CMK (cell line): ENCODE measurements around the gene ALDH18A1.
A peak's percentile ranks its signal among the peaks of the same experiment; 100 is the strongest.
"Not testable (repeated sequence)": the region's sequence is repeated elsewhere in the genome, so short reads cannot be mapped to it uniquely, and the experiment has no call there.

ENCODE experiments used
- DNase-seq: peaks from one replicate; pipeline ENCODE4 v3.0.0-alpha.2; 2010; ENCODE audit warnings: low read depth

ALDH18A1 gene

DNA sequence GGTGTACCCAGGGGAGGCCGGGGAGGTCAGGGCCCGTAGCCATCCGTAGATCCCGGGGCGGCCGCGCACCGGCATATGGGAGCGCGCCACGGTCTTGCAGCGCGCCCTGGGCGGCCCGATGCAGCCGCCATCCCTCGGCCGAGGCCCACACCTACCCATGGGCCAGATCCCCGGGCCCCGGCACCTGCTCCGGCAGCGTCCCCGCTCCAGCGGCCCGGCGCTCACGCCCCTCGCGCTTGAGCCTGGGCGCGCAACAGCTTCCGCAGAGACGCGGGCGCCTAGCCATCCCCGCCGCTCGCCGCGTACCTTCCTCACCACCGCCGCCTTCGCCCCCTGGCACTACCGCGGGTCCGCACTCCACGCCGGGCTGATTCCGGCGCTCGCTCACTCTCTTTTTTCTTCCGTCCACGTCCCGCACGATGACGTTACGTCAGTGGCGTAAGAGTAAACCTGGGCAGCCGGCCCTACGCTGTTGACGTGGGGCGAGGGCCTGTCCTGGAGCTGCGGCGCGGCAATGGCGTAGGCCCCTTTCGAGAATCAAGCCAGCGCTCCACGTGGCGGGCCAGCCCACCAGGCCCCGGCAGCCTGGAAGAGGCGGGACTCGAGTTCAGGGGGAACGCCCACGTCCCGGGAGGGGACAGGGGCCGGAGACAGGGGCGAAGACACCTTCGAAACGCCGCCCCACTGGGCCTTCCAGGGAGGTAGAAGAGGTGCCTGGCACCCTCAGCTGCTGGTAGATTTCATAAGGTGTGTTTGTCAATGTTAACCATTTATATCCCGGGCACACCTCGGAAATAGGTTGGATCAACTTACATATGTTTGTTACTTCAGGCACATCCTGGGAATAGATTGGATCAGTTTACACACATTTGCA, at the start of gene ALDH18A1:
Gene ALDH18A1 (minus strand): TSS at position 421 of the 874 bp plus-strand sequence. CDS start 3,334 bp downstream, outside the sequence.
- DNase-seq, result peak; percentile 63

DNA sequence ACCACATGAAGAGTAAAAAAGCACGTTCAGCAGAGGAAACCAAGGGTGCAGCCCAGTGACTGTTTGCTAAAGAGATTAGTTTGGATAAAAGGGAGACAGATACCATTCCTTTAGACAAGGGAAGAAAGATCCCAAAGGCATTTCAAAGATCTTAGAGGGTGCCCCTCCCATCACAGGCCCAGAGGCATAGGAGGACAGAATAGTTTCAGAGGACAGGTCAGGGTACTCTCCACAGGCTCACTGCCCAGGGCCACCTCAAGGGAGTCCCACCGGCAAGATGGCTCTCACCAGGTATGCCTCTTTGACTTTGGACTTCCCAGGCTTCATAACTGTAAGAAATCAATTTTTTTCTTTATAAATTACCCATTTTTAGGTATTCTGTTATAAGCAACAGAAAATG, 41.9 kb upstream of the ALDH18A1 start:
- no peak for DNase-seq

DNA sequence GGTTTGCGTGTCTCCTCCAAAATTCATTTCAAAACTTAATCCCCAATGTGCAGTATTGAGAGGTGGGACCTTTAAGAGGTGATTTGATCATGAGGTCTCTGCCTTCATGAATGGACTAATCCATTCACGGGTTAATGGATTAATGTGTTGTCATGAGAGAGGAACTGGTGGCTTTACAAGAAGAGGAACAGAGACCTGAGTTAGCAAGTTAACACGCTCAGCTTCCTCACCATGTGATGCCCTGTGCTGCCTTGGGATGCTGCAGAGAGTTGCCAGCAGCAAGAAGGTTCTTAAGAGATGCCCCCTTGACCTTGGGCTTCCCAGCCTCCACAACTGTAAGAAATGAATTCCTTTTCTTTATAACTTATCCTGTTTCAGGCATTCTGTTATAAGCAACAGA, 40.9 kb upstream of the ALDH18A1 start:
- no peak for DNase-seq

DNA sequence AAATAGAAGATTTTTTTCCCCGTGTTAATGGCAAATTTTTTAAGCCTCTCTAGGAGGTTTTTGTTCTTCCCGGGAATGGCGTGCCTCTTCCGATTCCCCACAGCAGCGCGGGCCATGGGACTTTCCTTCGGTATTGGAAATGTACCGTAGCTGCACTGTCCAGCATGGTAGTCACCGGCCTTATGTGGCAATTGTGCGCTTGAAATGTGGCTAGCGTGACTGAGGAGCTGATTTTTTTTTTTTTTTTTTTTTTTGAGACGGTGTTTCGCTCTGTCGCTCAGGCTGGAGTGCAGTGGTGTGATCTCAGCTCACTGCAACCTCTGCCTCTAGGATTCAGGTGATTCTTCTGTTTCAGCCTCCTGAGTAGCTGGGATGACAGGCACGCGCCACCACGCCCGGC, 38.2 kb upstream of the ALDH18A1 start:
- DNase-seq, result no peak

DNA sequence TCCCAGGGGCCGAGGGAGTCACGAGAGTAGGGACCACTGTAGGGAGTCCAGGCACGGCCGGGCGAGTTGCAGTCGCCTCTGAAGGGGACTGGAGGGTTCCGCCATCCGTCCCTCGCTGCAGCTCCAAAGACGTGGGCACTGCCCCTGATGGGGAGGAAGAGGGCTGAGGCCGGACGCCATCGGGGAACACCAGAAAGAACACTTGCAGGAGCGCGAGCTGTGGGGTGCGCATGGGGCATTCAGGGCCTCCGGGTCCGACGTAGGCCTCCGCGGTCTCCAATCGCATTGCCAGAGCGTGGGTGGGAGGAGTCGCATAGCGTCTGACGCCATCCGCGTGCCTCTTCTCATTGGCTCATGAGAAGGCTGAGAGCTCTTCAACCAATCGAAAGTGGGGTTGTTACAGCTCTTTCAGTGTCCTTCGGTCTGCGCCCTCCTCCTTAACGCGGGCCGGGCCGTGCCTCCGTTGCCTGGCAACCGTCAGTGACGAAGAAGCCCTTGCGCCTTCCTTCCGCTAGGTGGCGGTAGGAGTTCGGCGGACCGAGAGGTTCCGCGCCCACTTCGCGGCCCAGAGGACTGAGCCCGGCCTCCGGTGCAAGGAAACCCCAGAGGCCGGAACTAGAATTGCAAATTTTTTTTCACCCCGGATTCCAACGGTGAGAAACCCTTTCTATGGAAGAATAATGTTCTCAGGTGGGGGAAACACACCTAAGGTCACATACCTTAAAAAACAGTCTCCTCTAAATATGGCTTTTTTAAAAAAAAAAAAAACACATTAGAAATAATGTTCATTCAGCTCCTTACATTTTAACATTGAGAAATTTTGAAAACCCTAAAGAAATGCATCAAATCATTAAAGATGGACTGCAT, 37.4 kb upstream of the ALDH18A1 start, which contains the start of gene TCTN3:
Gene TCTN3 (minus strand): TSS at position 260 of the 867 bp plus-strand sequence. CDS start 28 bp downstream, at position 232.
- DNase-seq, result peak; percentile 99

DNA sequence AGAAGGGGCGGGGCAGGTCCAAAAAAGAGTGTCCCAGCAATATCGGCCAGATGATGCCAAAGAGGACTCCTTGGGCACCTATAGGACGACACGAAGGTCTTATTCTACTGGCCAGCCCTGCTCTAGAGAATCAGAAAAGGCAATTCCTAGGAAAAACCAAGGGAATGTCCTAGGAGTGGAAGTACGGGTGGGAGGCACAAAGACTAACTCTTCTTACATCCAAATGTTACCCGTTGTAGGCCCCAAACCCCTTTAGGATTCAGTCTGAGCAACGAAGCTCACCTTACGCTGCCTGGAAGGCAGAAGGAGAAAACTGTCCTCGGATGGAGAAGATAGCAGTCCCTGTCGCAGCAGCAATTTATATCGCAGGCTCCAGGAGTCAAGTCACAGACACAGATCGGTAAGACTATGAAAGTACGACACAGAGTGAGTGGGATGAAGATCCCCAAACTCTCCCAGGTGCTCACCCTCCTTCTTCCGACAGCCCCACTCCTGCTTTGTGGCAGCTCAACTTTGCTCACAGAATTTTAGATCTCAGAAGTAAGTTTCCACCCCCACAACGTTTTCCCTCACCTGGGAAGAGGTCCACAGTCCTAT, 36.7 kb upstream of the ALDH18A1 start:
- no peak for DNase-seq

DNA sequence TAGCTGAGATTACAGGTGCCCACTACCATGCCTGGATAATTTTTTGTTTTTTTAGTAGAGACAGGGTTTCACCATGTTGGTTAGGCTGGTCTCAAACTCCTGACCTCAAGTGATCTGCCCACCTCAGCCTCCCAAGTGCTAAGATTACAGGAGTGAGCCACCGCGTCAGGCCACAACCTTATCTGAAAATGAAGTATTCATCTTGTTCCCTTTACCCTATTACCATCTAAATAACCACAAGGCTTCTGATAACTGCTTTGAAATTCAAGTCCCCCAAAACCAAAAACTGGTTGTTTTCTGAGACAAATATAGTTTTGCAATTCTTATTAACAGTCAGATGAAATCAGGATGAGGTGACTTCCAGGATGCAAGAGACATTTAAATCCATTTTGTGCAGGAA, 34.8 kb upstream of the ALDH18A1 start:
- no peak for DNase-seq

DNA sequence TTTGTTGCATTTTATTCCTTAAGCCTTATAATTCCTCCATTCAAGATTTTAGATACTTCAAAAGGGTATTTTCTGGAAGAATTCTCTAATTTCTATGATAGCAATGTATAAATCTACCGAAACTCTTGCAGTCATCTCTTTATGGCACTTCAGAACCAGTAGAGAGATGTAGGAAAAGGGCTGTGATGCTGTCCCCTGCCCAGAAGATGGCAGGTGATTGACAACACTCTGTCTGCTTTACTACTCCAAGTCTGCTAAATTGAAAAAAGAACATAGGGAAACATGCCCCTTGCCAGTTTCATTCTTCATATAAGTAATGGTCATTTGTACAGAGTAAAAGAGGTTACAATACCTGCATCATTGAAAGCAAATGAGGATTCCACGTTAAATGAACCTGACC, 32.1 kb upstream of the ALDH18A1 start:
- DNase-seq, result no peak

DNA sequence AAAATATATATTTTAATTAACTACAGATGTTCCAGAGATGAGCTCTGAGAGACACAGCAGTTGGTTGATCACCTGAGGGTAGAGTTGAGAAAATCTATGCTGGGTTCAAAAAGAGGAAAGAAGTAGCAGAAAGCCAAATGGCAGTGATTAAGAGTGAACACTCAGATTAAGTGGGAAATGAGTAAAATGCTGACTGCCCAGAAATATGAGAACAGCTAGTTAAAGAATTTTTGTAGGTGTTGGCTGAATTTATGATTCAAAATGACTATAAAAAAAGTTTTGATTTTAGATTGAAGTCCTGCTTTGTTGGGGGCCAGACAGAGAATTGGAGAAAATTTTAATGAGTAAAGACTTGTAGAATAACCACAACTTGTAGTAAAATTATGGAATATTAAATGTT, 27.5 kb upstream of the ALDH18A1 start:
- no peak for DNase-seq

DNA sequence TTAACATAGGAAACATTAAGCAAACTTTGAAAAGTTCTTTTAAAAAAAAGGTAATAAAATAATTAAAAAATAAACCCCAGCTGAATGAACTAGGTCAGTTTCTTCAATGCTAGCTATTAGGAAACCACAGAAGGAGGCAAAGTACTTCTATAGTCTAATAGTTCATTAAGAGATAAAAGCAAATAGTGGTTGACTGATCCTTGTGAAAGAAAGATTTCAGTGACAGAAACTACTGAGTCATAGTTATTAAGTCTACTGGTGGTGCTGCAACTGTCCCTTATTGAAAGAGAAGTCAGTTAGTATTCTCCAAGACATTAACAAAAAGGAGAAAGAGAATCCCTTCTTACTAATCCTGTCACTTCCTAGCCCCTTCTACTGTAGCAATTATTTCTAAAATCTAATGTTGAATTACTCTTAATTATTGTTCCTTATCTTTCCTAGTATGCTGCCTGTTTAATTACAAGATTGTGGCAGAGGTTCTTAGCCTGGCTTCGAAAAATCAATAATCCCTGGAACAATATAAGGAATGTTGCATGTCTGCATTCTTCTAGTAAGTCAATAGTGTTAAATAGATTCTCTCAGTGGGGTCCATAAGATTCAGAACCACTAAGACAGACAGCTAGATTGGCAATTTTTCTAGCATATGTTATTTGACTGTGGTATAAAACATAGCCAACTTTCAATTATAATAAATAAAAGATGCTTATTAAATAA, 19.0 kb upstream of the ALDH18A1 start:
- no peak for DNase-seq

DNA sequence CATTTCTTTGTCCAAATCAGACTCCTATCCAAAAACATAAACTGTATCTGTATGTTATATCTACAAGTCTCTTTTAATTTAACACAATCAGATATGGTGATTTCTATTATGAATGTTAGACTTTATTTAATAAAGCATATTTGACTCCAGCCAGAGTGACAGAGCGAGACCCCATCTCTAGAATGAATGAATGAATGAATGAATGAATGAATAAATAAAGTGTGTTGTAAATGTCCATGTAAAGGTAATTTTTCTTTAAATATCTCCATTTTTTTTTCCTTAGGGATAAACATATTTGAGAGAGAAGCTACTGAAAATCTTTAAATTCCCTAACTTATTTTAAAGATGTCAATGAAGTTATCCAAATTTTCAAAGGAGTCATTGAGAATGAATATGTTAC, 18.1 kb upstream of the ALDH18A1 start:
- DNase-seq, result no peak

DNA sequence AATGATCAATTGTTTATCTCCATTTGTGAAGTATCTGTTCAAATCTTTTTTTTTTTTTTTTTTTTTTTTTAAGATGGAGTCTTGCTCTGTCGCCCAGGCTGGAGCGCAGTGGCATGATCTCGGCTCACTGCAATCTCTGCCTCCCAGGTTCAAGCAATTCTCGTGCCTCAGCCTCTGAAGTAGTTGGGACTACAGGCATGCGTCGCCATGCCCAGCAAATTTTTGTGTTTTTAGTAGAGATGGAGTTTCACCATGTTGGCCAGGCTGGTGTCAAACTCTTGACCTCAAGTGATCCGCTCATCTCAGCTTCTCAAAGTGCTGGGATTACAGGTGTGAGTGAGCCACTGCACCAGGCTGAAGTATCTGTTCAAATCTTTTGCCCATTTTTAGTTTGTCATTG, 16.1 kb upstream of the ALDH18A1 start:
- DNase-seq, result not testable (repeated sequence)

DNA sequence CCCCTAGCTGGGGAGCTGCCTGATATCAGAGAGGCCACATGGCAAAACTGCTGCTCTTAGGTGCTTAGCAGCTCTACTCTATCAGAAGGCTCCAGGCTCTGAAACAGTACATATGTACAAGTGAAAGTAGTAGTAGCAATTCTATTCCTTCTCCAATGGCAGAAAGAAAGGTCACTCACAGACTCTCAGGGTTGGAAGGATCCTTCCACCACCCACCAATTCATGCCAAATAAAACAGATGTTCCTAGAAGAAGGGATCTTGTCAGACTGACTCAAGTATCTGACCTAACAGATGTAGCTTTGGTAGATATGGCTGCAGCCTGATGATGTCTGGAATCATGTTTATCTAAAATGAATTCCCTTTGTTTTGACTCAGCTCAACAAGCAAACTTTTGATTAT, 8.0 kb upstream of the ALDH18A1 start:
- no peak for DNase-seq

DNA sequence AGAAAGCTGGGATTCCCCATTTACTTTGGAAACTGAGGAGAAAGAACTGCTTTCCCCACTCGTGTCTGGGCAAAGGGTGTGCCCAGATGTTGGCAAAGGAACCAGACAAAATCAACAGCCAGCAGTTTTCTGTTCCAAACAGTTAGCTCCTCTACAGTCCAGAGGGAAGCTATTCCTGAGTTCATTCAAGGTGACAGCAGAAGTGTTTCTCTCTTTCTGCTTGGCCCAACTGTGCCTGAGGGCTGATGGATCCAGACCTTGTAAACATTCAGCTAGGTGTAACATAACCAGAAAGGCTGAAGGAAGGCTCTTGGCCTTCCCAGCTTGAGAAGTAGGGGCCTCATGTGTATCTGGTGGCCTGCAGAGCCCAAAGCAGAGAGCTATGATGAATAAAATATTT, 7.0 kb upstream of the ALDH18A1 start:
- DNase-seq, result no peak

DNA sequence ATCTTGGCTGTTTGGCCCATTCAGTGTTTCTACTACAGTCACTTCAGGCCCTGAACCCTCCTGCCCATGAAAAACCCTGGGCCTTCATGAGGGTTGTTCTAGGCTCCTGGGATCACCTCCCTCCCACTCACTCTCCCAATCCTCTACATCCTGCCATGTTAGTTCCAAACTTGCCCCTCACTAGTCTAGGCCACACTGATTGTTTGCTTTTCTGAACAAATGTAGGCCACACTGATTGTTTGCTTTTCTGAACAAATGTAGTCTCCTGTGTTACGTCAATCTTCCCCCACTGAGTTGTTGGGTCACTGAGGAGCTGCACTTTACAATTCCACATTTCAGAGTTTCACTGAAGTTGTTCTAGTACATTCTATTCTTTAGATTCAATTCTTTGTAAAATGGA, 5.3 kb upstream of the ALDH18A1 start:
- no peak for DNase-seq

DNA sequence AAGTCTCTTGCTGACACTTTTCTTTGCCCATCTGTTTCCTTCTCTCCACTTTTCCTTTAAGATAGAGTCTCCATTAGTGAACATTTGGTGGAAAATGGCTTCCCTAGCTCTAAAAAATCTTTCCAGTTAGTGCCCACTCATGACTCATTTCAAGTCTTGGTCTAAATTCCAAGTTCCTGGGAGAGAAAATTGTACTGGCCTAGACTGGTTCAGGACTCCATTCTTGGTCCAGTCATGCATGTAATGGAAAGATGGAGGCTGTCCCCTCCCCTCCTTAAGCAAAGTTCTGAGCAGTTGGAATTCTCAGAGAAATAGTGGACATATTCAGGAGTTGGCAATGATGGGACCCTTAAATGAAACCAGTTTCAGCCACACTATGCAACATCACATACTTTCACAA, 3.8 kb upstream of the ALDH18A1 start:
- no peak for DNase-seq

DNA sequence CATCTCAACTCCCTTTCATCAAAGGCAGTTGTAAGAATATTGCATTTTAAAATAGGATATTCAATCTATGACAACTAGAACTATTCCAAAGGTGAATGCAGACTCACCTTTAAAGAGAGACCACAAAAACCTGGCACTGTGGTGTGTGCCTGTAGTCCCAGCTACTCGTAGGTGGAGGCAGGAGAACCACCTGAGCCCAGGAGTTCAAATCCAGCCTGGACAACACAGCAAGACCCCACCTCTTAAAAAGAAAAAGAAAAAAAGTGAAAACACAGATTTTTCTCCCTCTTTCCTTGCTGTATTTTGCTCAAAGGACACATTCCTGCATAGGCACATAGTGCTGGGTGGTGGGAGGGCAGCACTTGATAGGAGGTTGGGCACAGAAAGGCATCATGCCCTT, 739 bp upstream of the ALDH18A1 start:
- no peak for DNase-seq

DNA sequence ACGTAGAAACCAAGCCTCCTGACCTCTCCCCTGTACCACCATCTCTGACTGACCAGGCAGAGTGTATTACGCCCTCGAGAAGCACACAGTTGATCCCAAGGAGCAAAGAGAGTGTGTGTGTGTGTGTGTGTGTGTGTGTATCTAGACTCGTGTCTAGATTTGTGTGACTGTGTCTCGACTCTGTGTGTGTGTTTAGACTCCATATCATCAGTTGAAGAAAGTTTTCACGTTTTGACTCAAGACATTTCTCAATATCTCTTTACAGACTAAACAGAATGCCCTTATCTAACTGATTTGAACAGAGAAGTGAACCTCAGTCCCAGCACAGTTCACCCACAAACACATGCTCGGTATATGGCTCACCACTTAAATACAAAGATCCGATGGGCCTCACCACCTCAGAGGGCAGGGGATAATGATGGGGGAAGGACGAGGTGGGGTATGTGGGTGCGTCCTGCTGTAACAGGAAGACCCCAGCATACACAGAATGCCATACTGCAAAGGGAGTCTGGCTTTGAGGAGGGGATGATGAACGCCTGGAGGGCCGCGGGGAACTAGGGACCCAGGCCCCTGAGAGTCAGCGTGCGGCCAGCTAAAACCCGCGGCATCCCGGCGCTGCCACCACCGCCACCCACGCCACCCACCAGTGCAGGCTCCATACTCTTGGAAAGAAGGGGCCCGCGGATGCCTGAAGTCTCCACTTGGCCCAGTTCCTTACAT, 780 bp downstream of the ALDH18A1 start:
- no peak for DNase-seq

DNA sequence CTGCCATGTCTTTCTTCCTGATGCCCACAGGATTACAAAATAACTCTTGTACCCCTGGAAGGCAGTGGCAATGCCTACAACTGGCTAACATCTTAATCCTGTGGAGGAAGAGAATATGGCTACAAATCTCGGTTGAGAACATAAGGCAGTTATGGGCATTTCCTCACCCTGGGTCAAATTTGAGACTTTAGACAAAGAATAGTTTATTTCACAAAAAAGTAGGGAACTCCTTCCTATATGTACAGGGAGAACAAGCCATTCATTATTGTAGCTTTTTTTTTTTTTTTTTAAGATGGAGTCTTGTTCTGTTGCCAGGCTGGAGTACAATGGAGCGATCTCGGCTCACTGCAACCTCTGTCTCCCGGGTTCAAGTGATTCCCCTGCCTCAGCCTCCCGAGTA, 2.6 kb downstream of the ALDH18A1 start:
- no peak for DNase-seq

DNA sequence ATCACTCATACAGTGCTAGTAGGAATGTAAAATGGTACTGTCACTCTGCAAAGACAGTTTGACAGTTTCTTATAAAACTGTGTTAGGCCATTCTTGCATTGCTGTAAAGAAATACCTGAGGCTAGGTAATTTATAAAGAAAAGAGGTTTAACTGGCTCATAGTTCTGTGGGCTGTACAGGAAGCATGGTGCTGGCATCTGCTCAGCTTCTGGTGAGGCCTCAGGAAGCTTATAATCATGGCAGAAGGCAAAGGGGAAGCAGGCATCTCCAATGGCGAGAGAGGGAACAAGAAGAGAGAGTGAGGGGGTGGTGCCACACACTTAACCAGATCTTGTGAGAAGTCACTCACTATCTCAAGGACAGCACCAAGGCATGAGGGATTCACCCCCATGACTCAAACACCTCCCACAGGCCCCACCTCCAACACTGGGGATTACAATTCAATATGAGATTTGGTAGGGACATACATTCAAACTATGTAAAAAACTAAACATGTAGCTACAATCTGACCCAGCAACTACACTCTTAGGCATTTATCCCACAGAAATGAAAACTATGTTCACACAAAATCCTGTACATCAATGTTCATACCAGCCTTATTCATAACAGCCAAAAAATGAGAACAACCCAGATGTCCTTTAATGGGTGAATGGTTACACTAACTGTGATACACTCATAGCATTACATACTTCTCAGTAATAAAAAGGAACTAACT, 5.0 kb downstream of the ALDH18A1 start:
- DNase-seq, result no peak

DNA sequence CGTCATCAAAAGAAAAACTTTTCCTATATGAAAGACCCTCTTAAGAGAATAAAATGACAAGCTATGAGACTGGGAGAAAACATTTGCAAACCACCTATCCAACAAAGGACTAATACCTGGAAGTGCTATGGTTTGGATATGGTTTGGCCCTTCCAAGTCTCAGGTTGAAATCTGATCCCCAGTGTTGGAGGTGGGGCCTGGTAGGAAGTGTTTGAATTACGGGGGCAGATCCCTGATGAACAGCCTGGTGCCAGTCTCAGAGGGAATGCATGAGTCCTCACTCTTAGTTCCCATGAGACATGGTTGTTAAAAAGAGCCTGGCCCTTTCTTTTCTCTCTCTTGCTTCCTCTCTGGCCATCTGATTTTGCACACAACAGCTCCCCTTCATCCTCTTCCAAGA, 6.3 kb downstream of the ALDH18A1 start:
- no peak for DNase-seq
